Fibroblast of skin of back (primary cell): ENCODE results near the gene NPW. TPM values are rescaled to one million over a fixed set of nuclear protein-coding genes. Genes with fewer than 3 reads are reported as not detected.

Source experiments
- DNase-seq: peaks from one replicate; pipeline ENCODE4 v3.0.0-alpha.2; 2013
- polyA plus RNA-seq, 2 experiments: library from polyadenylated mRNA; unstranded; fragments of 120-200 nt; gene quantifications; one replicate each; pipeline ENCODE4 v1.2.1, GENCODE V29; 2013; ENCODE audit not compliant: insufficient read length in 2 of 2

The NPW gene
- 2.1 TPM for polyA plus RNA-seq (2013, experiment 1 of 2; ENCODE audit: insufficient read length)
- polyA plus RNA-seq (2013, experiment 2 of 2; ENCODE audit: insufficient read length): 0.87 TPM

- DNase-seq: no peak
Observed at GRCh38 chr16:2019518-2019920, at the start of gene NPW. Gene NPW (plus strand): TSS chr16:2019785.

- peak; percentile 96 for DNase-seq
Observed at GRCh38 chr16:1971796-1972489, 47.6 kb upstream of the NPW start, which contains the start of gene TBL3. Gene TBL3 (plus strand): TSS chr16:1972053. CDS start chr16:1972165, 112 bp downstream.

DNA sequence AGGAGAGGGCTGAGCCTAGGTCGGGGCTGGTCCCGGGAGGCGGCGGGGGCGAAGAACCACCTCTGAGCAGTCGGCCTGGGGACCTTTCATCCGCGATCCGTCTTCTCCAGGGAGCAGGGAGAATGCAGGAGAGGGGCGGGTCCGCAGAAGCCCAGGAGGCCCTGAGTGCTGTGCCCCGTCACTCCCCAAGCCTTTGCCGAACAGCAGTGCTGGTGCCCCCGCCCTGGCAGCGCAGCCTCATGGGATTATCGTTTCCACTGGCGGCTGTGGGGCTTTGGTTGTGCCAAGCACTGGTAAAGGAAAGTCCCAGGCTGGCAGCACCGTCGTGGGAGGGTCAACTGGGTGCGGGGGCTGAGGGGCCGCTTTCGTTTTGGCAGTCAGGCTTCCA is 47.1 kb upstream of the NPW start:
- DNase-seq: peak; percentile 30

- DNase-seq: no peak
Observed at GRCh38 chr16:1973461-1974156, 46.0 kb upstream of the NPW start.

DNA sequence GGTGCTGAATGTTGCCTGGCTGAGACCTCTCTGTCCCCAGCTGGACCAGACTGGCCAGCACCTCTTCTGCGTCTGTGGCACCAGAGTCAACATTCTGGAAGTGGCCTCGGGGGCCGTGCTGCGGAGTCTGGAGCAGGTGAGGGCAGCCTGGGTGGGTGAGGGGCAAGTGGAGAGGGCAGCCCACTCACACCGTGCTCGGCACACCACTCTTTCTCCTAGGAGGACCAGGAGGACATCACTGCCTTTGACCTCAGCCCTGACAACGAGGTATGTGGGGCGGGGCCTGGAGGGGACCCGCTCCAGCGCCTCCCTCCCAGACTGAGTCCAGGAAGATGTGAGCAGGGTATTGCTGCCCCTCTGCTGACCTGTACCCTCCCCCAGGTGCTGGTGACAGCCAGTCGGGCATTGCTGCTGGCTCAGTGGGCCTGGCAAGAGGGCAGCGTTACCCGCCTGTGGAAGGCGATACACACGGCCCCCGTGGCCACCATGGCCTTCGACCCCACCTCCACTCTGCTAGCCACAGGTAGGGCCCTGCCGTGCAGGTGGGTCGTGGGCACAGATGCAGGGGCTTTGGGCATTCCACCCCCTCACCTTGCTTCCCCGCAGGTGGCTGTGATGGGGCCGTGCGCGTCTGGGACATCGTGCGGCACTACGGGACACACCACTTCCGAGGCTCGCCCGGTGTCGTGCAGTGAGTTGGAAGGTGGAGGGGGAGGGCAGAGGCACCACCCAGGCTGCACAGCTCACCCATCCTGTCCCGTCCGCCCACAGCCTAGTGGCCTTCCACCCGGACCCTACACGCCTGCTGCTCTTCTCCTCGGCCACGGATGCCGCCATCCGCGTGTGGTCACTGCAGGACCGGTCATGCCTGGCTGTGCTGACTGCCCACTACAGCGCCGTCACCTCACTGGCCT is 45.2 kb upstream of the NPW start:
- no peak for DNase-seq

- DNase-seq: no peak
Observed at GRCh38 chr16:1975432-1976215, 44.0 kb upstream of the NPW start.

- DNase-seq: no peak
Observed at GRCh38 chr16:1976216-1976520, 43.4 kb upstream of the NPW start.

- DNase-seq: no peak
Observed at GRCh38 chr16:1976951-1977874, 42.4 kb upstream of the NPW start.

DNA sequence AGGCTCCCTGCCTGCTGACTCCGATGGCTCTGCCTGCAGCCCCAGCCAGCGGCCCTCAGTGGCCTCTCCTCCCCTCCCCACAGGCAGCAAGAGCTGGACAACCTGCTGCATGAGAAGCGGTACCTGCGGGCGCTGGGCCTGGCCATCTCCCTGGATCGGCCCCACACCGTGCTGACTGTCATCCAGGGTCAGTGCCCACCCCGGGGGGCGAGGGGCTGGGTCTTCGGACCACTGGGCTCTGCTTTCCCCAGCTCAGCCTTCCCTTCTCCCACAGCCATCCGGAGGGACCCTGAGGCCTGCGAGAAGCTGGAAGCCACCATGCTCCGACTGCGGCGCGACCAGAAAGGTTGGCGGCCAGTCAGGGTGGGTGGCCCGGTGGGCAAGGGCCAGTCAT is 41.7 kb upstream of the NPW start:
- DNase-seq: no peak

DNA sequence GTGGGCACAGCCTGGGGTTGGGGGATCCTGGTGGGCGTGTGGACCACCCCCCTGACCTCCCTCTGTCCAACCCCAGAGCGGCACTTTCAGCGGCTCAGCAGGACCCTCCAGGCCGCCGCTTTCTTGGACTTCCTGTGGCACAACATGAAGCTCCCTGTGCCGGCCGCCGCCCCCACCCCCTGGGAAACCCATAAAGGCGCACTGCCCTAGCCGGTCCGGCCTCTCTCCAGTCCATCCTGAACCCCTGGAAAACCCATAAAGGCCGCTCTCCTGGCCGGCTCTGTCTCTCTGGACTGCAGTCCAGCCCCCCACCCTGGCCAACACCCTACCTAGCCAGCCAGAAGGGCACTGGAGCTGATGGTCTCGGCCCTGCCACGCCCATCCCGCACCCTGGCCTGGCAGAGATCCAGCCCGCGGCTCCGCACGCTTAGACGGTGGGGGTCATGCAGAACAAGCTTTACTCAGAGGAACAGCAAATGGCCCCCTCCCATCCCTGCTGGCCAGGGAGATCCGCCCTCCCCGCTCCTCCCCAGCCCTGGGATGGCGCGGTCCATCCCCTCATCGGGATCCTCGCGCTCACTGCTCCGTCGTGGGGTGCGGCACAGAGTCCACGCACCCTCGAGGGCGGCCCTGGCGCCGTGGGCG is 41.0 kb upstream of the NPW start:
- DNase-seq: no peak

DNA sequence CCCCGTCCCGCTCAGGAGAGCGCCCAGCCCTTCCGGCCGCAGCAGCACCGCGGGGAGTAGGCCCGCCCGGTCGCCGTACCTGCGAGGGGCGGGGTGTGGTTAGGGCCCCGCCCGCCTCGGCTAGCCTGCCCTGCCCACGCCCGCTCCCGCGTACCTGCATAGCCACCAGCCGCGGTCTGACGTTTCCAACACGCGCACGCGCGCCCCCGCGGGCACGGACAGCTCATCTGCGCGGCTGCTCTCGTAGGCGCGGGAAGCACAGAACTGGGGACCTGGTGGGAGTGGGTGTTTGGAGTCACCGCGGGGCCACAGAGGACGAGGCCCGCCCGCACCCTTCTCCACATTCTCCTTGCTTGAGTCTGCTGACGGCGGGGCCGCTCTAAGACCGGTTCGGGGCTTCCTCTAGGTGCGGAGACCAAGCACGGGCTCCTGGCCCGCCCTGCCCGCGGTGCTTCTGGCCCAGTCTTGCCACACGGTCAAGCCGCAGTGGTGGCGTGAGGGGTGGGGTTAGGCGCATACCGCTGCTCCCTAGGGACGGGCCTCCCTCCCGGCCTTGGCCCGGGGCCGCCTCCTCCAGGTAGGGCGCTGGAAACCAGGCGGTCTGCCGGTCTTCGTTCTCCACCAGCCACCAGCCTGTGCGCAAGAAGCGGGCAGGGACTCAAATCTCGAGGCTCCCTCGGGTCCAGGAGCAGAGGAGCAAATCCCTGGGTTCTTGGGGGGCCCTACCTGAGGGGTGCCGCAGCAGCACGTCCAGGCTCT is 40.1 kb upstream of the NPW start:
- no peak for DNase-seq

DNA sequence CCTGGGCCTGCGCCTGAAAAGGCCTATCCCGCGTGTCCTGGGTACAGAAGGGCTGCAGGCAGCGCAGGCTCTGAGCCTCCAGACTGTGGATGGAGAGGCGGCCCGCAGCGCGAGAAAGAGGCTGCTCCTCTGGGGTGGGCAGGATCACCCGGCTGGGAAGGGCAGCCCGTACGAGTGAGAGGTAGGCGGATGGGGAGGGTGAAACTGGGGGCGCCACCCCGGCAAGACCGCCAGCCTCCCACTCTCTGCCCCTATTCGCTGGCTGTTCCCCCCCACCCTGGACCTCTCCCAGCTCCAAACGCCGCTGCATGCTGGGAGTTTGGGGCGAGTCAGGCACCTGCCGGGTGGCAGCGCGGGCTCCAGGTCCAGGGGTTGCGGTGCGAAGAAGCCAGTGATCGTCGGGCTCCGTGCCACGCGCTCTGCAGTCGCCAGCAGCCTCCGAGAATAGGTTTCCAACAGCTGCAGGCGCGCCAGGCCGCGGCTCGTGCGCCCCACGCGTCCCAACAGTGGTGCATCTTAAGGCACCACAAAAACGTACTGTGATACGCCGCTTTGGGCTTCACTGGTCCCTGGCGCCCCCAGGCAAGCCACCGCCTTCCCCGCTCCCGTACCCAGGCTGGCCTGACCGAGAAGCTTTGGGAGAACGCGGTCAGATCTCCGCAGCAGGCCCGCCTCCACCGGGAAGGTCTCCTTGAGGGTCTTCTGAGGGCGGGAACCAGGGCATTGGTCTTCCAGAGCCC is 39.4 kb upstream of the NPW start:
- DNase-seq: no peak

- no peak for DNase-seq
Observed at GRCh38 chr16:1980770-1981087, 38.9 kb upstream of the NPW start.

GRCh38 chr16:1981398-1981836 is 38.2 kb upstream of the NPW start, which contains the start of gene NOXO1:
Gene NOXO1 (minus strand): TSS chr16:1981469. CDS start chr16:1981179, 290 bp downstream.
- DNase-seq: no peak

DNA sequence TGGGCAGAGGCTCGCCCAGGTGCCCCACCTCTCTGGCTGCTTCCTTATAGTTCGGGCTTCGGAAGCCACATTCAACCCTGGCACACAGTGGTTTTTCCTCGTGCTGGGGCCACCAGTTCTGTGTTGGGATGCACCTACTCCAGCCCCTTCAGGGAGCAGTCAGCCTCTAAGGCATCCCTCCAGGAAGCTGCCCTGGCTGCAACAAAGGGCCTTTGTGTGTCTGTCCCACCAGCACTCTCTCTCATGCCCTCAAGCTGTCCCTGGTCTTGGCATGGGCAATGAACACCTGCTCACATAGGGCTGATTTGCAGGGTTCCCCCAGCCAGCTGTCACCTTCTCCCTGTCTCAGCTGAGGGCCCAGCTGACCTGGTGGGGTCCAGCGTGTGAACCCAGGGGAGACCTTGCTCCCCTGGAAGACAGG is 37.6 kb upstream of the NPW start:
- no peak for DNase-seq

DNA sequence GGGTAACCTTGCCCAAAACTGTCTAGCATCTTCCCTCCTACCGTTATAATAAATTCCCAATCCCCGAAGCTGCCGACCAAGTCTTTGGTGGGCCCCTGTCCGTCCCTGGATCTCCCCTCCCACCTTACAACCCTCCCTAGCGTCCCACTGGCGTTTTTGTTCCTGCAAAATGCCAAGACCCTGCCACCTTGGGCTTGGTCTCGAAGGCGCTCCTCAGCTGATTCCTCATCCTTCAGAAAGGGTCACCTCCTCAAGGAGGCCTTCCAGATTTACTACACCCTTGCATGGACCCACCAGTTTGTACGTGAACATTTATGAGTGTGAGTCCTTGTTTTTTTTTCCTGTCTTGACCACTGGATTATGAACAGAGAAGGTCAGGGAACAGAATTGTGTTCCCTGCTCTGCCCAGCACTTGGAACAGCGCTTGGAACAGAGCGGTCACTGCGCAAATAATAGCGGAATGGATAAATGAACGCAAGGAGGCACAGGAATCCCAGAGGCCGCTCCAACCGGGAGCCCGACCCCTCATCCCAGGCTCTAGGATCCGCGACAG is 36.5 kb upstream of the NPW start:
- DNase-seq: no peak

DNA sequence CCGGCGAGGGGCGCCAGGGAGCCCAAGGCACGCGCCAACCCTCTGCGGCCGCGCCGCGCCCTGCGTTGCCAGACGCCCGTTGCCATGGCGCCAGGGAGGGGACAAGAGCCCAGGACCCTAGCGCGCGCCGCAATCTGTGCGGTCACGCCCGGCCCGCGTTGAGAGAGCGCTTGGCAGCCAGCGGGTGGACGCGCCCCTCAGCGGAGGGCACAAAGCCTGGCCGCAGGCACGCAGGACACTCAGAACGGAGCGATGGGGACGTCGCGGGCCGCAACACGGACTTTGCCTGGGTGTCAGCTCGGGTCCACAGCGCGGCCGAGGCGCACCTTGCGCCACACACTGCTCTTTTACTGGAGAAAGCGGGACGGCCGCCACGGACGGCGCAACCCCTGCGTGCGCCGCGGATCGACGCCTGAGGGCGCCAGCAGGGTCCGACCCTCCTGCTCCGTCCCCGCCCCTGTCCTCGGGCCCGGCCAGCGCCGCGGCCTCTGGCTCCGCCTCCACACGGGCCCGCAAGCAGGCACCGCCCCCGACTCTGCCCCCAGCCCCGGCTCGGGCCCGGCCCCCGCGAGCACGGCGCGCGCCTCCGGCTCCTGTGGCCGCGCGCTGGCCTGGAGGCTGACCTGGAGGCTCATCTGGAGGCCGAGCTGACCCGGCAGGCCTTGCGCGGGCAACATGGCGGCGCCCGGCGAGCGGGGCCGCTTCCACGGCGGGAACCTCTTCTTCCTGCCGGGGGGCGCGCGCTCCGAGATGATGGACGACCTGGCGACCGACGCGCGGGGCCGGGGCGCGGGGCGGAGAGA is 35.8 kb upstream of the NPW start, which contains the start of gene GFER:
TSS of gene GFER (plus strand) at position 650 of the 803 bp plus-strand sequence. CDS start at position 676, 26 bp downstream.
- peak; percentile 92 for DNase-seq
